GM19324 (cell line): ENCODE measurements around the gene MAP2K5.

Experiments used
- ATAC-seq: cut with Tn5 transposase; IDR thresholded peaks from one replicate; pipeline ENCODE4 v1.9.1; 2021; ENCODE audit warnings: mild to moderate bottlenecking, moderate library complexity; ENCODE audit not compliant: unreplicated experiment, low FRiP score

MAP2K5 gene

DNA sequence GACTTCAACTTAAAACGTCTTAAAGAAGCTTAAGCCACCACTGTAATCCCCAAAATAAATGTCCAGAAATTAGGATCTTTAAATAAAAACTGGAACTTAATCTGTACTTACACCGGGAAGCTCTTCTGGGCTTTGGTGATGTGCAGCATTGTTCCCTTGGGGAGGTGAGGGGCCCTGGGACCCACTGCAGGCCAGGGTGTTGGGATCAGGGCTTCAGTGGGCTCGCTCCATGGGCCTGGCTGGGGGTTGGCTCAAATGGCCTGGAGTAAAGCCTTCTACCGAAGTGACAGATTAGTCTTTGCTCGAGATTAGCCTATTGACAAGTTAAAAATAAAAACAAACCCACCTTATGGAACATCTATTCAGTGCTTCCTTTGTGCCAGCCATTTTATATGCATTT lies 303.5 kb downstream of the MAP2K5 start:
- ATAC-seq = no peak

- no peak for ATAC-seq
Measured at GRCh38 chr15:67849538-67849937, 307.0 kb downstream of the MAP2K5 start.

DNA sequence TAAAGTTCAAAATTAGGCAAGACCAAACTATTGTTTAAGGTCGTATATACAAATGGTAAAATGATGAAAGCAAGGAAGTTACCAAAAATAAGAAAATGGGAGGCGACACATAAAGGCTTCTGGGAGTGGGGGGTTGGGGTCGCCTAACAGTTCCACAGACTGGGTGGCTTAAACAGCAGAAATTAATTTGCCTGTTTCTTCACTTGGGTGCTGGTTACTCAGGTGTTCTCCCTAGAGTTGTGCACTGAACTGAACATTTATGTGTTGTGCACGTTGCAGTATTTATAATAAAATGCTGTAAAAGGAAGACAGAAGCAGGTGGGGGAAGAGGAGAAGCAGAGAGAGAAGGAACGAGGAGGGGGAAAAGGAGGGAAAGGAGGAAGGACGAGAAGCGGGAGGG lies 307.8 kb downstream of the MAP2K5 start:
- ATAC-seq = no peak

DNA sequence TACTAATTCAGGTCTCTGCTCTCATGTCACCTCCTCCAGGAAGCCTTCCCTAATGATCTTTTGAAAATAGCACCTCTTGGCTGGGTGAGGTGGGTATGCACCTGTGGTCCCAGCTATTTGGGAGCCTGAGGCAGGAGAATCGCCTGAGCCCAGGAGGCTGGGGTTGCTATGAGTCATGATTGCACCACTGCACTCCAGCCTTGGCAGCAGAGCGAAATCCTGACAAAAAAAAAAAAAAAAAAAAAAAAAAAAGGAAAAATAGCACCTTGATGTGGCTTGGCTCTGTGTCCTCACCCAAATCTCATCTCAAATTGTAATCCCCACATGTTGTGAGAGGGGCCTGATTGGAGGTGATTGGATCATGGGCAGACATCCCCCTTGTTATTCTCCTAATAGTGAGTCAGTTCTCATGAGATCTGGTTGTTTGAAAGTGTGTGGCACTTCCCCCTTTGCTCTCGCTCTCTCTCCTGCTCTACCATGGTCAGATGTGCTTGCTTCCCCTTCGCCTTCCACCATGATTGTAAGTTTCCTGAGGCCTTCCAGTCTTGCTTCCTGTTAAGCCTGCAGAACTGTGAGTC lies 308.6 kb downstream of the MAP2K5 start:
- no peak for ATAC-seq

DNA sequence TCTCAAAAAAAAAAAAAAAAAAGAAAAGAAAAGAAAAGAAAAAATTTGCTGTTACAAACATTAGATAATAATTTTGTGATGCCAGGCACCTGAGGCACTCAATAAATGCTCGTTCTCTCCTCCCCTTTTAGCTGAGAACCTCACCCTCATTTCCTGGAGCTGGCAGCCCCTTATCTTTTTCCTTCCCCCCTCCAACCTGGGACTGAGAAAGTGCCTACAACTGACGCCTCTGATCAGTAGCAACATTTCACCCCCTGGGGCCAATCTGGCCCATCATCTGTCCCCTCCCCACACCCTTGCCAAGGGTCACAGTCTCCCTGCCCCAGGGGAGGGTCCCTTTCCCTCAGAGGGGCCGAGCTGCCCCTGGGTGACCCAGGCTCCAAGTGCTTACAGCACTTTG lies 309.9 kb downstream of the MAP2K5 start:
- ATAC-seq = no peak

DNA sequence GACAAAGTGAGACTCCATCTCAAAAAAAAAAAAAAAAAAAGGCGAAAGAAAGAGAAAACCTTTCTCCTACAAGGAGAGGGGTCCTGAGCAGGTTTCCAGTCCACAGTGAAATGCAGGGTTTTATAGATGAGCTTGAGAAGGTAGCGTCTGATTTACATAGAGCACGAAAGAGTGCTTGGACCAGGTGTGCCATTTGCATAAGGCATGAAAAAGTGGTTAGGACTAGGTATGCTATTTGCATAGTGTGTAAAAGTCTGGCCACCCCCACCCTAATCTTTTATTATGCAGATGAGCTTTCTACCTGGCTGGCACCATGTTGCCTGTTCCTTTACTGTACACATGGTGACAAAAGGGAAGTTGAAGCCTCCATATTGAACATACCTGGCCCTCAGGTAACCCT lies 311.0 kb downstream of the MAP2K5 start:
- no peak for ATAC-seq

DNA sequence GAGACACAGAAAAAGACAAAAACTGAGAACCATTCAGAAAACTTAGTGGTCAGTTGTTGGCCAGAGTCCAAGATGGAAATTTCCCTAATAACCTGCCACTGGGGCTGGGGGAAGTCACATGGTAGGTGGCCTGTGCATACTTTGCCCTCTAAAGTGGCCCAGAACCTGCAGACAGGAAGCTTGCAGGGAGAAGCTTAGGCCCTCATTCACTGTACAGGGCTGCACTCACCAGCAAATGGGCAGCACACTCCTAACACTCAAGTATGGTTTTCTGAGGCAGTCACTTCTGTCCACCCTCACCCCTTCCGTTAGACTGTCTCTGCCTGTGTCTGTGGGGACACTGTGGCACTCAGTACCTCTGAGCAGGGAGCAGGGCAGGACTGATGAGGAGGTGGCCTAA lies 311.9 kb downstream of the MAP2K5 start:
- no peak for ATAC-seq

DNA sequence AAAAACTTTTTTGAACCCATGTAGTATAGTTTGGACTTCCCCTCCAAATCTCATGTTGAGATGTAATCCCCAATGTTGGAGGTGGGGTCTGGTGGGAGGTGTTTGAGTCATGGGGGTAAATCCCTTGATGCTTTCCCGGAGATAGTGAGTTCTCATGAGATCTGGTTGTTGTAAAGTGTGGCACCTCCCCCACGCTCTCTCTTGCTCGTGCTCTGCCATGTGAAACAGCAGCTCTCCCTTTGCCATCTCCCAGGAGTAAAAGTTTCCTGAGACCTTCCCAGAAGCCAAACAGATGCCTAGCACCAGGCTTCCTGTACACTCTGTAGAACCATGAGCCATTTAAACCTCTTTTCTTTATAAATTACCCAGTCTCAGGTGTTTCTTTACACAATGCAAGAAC lies 313.3 kb downstream of the MAP2K5 start:
- no peak for ATAC-seq
